Stimulated activated CD8-positive, alpha-beta memory T cell treated with anti-CD3 and anti-CD28 coated beads, Interleukin-12 subunit alpha, Interleukin-12 subunit beta, amount 100 ng/mL, for 1 hour (primary cell): Measurements from ENCODE around the gene SAMD7.

Experiments
- DNase-seq: peaks from one replicate; pipeline ENCODE4 v3.0.0-alpha.2; 2020; ENCODE audit warnings: low read depth

SAMD7 gene, protein sequence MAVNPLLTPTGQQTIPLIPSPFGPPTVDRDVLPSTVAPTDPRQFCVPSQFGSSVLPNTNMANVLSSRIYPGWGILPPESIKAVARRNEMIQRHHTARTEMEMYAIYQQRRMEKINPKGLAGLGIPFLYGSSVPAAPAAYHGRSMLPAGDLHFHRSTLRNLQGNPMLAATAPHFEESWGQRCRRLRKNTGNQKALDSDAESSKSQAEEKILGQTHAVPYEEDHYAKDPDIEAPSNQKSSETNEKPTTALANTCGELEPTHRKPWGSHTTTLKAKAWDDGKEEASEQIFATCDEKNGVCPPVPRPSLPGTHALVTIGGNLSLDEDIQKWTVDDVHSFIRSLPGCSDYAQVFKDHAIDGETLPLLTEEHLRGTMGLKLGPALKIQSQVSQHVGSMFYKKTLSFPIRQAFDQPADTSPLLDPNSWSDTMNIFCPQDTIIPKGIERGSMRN

DNA sequence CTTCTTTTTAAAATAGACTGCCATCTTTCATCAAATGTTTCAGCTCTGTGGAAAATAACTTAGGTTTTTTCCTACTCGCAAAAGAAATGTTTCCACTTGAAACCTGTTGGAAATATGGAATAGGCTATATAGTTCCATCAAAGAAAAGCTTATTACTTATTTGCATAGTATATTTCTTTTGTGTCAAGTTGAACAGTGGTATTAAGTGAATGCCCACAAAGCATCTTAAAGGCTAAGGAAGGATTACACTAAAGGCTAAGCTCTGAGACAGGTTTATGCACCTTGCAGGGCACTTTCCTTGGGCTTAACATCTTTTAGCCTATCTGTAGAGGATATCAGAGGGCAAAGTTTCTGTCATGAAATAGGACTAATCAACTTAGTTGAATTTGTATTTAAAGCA, at the start of gene SAMD7:
Gene SAMD7 (plus strand): TSS at position 301 of the 400 bp plus-strand sequence. CDS start 7,927 bp downstream, outside the sequence.
- DNase-seq: no peak

DNA sequence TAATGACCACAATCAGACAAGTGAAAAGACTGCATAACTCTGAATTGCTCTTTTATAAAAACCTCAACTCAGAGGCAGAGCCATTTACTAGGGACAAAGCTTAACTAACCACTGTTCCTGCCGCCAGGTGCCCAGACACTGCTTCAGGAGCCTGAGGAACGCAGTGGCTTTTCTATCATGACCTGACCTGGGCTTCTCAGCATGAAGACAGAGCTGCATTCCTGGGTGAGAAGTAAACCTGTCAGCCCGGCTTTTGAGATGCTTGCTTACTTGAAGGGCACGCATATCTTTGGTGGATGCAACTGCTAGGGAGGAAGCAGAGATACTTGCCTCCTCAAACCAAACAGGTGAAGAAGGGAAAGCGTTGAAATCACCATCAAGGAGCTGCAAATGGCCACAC, 49.5 kb upstream of the SAMD7 start:
- no peak for DNase-seq

DNA sequence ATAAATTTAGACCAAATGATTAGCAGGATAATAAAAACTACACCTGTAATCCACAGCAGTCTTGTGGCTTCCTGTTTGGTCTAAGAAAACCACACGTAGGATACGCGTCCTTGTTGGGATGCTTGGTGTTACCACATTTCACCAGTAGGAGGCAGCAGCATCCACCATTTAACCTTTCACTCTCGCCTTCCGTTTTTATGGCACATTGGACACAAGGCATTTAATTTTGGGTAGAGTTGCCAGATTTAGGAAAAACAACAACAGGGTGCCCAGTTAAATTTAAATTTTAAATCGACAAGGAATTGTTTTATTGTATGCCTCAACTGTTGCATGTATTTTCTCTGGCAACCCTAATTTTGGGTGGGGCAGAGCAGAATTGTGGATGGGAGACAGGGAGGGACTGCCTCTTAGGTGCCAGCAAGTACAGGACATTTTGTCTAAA, 47.9 kb upstream of the SAMD7 start:
- peak; percentile 32 for DNase-seq

DNA sequence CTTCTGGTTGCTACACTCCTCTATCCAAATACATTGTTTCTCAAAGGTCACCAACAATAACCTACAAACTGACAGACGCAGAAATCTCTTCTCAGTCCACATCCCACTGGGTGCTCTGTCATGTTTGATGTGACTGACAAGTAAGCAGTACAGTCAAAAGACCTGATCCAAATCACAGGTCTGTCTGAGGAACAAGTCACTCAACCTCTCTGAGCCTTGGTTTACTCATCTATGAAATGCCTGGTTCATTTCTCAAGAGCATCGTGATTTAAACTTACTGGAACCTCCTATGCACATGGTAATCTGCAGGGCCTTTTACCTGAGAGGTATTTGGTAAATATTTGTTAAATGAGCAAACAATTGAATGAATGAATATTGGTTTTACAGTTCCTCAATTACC, 47.1 kb upstream of the SAMD7 start:
- no peak for DNase-seq

DNA sequence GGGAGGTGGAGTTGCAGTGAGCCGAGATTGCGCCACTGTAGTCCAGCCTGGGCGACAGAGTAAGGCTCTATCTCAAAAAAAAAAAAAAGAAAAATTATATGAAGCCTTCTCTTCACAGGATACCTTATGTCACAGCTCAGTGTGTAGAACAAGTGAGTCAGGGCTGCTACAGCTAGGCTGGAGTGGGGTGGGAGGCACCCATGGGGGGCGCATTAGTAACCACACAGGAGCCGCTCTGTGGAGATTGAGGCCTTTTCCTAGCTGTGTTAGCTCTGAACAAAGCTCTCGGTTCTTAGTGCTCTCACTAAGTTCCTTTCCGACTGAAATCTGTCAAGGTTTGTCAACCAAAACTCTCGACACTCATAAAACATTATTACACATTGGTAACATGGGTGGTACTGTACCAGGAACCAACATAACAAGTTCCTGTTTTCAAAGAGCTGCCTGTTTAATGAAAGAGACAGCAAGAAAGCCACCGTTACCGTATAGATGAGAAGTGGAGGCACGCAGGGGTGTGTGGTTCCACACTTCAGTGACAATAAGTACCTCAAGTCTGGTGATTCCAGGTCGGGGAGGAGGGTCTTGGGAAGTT, 46.1 kb upstream of the SAMD7 start:
- DNase-seq: no peak

DNA sequence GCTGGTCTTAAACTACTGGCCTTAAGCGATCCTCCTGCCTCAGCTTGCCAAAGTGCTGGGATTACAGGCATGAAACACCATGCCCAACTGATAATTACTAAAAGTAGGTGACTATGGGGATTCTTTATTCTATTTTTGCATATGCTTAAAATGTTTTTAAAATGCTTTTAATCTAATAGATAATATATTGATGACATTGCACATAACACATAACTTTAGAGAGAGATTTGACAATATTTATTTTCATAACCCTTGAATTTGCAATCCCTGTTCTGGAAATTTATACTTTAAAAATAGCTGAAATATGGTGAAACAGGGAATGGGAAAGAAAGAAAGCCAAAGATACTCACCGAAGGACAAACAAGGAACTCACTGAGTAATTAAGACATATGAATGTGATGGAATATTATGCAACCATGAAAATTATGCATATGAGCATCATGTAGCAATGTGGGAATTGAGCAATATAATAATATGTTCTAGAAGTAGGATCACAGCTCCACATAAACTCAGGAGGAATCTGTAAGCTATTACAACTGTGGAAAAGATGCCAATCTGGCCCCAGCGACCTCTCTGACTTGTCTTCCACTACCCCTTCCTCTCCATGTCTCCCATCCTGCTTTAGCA, 43.7 kb upstream of the SAMD7 start:
- DNase-seq: no peak

DNA sequence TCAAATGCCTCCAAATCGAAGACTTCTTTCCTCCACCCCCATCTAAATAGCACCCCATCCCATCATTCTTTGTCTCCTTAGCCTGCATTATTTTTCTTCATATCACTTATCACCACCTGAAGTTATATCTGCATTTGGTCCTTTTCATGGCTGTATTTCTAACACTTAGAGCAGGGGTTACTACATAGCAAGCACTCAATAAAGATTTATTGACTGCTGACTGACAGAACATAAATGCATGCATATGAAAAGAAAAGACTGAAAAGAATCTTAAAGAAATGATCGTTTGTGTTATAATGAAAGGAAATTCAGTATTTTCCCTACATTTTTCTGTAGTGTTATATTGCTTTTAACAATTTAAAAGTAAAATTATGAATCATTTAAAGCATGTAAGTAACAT, 43.0 kb upstream of the SAMD7 start:
- DNase-seq: no peak

DNA sequence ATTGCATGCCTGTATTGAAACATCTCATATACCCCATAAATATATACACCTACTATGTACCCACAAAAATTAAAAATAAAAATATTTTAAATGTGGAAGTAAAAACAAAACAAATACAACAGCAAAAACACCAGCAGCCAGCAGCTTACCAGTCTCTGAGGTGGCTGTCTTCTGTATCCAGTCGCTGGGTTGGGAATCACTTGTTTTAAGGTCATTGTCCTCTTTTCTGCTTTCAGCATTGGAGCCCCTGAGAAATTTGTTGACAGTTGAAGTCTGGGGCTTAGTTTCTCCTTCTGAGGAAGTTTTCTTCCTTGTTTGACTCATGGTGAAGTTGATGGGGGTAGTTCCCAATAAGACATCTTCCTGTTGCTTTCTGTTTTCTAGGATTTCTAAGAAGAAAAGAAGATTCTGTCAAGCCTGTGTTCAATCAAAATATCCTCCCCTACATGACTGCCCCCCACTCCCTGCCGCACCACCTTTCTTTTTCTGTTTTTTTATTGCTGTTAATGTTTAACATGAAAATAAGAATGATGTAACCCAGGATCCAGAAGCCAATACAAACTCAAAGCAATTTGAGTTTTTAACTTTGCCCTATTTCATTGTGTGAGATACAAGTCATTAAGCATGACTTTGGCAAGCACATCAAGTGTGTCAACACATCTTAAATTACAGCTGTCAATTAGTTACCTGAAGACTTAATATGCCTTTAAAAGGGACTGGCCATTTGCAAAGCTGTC, 41.7 kb upstream of the SAMD7 start, which contains the start of gene LRRC31:
Gene LRRC31 (minus strand): TSS at position 452 of the 737 bp plus-strand sequence. CDS start 128 bp downstream, at position 324.
- DNase-seq: no peak

DNA sequence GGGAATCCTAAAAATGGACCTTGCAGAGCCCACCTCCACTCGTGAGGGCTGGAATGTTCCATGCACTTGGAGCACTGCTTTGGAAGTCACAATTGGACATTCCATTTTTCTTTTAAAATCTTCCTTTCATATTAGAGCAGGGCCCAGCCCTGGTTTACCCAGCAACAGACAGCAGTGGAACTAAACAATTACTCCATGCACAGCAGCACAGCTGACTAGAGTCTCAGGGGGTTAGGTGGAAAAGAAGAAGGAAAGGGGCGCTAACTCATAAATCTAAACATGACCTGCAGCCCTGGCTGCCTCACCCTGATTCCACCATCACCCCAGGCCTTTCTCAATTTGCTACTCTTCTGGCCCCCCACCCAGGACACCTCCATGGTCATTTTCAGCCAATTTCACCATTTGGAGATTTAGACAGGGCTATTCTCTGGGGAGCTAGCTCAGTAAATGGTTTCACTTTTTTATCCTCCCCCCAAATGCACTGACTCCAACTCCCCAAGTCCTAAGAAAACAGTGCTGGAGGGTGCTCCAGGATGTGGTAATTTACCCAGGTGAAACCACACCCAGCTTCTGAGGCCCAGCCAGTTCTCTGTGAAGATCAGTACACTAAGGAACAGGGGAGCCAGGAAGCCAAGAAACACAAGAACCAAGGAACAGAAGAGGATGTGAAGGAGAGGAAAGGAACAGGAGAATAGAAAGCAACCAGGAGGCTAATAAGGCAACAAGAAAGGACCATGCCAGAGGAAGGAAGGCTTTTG, 40.1 kb upstream of the SAMD7 start:
- DNase-seq: no peak

DNA sequence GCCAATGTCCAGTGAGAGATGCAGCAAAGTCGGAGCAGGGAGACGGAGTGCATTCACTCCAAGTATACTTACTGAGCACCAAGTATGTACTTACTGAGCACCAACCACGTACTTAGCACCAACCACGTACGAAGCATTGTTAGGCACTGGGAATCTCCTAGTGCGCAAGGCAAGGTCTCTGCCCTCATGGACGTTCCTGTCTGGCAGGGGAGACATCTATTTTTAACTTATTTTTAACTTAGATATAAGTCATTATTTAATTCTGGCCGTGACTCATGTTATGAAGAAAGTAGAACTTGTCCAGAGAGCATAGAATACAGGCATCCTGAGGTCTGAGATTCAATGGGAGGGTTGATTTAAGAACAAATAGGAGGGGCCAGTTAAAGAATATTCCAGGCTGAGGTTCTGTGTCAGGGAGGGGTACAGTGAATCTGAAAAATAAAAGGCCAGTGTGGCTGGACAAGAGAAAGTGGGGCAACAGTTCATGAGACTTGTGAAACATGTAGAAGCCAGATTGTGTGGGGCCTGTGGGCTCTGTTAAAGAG, 32.3 kb upstream of the SAMD7 start:
- no peak for DNase-seq

DNA sequence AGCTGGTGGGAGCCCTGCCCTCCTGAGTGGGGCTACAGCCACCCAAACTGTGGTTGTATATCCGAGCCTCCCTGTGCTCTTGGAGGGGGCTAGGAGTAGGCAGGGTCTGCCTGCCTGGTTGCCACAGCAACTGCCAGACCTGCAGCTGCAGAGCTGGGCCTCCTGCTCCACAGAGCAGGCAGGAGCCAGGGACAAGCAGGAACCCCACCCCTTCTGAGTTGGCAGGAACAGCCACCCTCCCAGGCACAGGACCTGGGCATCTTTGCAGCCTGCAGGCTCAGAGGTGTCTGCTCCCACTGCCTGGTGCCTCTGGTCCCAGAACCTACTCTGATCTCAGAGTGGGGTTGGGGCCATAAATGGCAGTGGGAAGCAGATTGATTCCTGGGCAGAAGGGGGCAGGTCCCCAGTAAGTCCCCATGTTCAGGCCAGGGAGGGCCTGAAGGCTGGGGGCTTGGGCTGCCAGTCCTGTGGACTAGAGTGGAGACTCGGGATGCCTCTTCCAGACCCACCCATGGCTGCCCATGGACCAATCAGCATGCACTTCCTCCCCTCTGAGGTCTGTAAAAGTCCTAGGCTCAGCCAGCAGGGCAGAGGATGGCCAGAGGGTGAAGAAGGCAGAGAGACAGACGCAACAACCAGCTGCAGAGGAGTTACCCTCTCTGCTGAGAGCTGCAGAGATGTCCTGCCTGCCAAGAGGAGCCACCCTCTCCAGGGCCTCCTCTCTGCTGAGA, 31.4 kb upstream of the SAMD7 start:
- no peak for DNase-seq

DNA sequence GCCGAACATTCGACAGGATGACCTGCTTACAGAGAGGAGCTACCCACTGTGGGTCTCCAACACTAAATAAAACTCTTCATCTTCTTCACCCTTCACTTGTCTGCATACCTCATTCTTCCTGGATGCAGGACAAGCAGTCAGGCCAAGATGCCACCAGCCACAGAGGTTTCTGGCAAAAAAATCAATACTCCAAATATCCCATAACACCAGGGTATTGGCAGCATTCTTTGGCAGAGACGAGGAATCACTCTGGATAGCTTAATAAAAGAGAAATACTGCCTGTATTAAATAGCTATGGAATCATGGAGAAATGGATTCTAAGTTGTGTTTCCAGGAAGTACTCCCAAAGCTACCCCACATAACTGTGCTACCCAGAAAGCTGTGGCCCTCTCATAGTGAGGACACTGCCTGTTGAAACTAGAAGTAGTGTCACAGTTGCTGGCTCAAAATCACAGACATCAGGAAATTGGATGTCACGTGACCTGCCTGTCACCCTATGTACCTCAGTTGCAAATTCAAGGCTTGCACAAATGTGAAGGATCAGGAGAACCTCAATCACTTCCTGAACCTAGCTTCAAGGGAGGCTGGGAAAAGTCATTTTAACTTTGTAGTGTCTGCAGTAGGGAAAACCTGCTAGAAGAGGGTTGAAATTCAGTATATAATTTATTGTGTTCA, 30.7 kb upstream of the SAMD7 start:
- DNase-seq: no peak

DNA sequence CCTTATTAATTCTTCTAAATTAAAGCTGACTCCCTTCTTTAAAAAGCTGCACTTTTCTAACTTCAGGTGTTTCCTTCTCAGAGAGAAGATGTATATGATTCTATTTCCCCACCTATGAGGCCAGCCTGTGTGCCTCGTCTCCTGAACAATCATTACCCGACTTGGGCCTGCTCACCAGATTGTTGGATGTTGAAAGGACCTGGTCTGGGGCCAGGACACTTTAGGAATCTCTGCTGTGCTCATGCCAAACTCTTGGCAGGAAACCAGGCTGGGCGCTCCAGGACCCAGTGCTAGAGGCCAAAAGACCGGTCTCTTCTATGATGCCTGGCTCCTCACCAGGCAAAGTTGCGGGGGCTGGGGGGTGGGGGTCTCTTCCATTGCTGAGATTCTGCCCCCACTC, 24.7 kb upstream of the SAMD7 start:
- DNase-seq: no peak

DNA sequence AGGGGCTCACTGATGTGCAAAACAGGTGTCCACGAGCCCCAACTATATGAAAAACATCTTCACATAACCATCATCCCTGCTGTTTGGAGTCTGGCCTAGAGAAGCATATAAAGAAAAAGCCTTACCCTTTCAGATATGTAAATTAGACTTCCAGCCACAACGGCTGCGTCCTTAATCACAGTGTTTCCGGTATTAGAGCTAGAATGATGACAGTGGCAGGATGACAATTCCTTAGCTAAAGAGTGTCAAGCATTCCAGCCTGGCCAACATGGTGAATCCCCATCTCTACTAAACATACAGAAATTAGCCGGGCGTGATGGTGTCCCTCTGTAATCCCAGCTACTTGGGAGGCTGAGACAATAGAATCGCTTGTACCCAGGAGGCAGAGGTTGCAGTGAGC, 19.5 kb upstream of the SAMD7 start:
- no peak for DNase-seq

DNA sequence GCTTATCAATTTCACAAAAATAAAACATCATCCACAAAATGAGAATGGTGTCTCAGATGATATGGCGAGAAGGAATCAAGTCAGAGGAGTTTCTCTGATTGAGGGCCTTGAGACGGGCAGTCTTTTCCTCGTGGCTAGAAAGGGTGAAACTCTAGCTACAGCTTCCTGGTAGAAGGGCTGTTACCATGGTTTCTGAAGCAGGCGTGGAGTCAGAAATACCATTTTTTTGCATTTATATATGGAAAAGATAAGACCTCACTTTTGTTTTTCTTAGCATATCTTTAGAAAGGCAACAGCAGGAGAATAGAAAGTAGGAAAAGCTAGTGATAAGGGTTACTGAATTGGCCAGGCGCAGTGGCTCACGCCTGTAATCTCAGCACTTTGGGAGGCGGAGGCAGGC, 17.3 kb upstream of the SAMD7 start:
- no peak for DNase-seq

DNA sequence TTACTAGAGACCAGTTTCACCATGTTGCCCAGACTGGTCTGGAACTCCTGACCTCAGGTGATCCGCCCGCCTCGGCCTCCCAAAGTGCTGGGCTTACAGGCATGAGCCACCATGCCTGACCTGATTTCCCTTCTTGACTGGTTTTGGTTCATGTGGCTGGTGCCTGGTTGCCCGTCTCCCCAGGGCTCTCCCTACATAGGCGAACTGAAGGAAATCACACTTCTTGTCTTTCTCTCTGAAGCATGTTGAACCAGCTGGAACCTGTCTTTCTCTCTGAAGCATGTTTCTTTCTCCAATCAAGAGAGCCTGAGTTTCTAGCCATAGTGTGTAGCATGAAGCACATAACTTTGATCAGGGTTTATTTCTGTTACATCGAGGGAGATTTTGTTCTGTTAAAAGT, 16.3 kb upstream of the SAMD7 start:
- DNase-seq: no peak

DNA sequence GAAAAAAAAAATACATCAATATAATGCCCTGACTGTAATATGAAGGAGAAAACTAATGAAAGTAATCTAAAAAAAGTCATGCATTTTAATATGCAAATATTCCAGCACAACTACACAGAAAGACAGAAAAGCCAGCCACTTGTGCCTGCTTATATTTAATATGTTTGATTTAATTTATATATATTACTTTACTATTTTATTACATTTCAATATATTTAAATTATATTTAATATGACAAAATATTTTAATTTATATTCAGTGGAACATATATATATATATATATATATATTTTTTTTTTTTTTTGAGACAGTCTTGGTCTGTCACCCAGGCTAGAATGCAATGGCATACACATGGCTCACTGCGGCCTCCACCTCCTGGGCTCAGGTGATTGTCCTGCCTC, 14.1 kb upstream of the SAMD7 start:
- DNase-seq: no peak

DNA sequence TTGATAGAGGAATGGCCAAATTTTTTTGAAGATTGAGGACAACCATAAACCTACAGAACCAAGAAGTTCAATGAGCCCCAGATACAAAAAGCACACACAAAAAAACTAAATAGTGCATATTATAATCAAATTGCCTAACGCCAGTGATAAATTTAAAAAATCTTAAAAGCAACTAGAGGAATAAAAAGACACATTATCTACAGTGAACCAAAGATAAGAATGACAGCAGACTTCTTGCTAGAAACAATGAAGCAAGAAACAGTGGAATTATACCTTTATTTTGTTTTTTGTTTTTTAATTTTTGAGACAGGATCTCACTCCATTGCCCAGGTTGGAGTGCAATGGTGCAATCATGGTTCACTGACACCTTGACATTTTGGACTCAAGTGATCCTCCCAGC, 9.9 kb upstream of the SAMD7 start:
- no peak for DNase-seq

DNA sequence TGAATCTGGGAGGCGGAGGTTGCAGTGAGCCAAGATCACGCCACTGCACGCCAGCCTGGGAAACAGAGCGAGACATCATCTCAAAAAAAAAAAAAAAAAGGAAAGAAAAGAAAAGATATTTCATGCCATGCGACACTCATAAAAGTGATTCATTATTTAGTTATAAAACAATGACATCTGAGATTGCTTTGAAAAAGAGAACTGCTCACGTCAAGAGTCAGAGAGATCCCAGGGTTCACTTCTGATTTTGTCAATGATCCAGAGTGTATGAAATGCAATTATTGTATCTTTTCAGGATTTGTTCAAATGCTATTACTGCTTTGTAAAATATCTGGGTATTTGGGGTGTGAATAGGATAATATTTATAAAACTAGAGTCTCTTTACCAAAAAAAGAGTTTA, 6.0 kb upstream of the SAMD7 start:
- DNase-seq: no peak

DNA sequence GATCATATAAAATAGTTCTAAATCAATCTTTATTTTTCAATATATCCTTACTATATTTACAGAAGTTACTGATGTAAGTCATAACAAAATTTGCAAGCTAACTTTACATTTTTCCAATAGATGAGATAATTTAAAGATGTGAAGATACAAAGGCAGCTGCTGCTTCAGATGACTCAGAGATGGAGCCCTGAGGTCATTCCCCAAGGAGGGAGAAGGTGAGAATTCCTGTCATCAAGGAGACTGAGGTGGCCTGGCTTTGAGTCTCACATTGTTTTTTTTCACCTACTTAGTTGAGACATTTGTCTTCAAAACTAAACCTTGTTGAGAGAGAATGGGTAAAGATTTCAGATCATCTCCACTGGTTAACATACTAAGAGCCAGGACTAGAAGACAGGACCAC, 3.9 kb upstream of the SAMD7 start:
- DNase-seq: no peak
